IPS-18a (cell line): ENCODE data around the gene LEFTY1.

Experiments used
- H3K27ac ChIP-seq: one replicate; pipeline ENCODE4 v1.5.1; 2013; ENCODE audit warnings: low read length
- H3K27me3 ChIP-seq: one replicate; pipeline ENCODE4 v1.6.1; 2013; ENCODE audit warnings: mild to moderate bottlenecking, low read length; ENCODE audit not compliant: control insufficient read depth, insufficient read depth
- H3K36me3 ChIP-seq: one replicate; pipeline ENCODE4 v1.6.1; 2013; ENCODE audit warnings: low read depth, low read length; ENCODE audit not compliant: control insufficient read depth
- H3K4me1 ChIP-seq: one replicate; pipeline ENCODE4 v1.6.1; 2013; ENCODE audit warnings: low read depth, low read length; ENCODE audit not compliant: control insufficient read depth
- H3K4me3 ChIP-seq: one replicate; pipeline ENCODE4 v1.5.1; 2013; ENCODE audit warnings: low read length
- H3K9ac ChIP-seq: one replicate; pipeline ENCODE4 v1.6.1; 2013; ENCODE audit warnings: mild to moderate bottlenecking, low read length, moderate library complexity
- H3K9me3 ChIP-seq: one replicate; pipeline ENCODE4 v1.6.1; 2013; ENCODE audit warnings: low read depth, low read length; ENCODE audit not compliant: control insufficient read depth

The LEFTY1 gene

GRCh38 chr1:225849925-225850324 lies 39.0 kb downstream of the LEFTY1 start:
- H3K27ac ChIP-seq: no peak overlapping the region
- no peaks in the 10 kb centered on the region for H3K9me3 ChIP-seq
- H3K27me3 ChIP-seq: no peaks in the 10 kb centered on the region
- H3K4me3 ChIP-seq: no peak overlapping the region
- no peak overlapping the region for H3K9ac ChIP-seq
- peaks cover 4% of the 10 kb centered on the region for H3K4me1 ChIP-seq
- H3K36me3 ChIP-seq: peaks cover 24% of the 10 kb centered on the region

GRCh38 chr1:225848030-225848955 lies 40.7 kb downstream of the LEFTY1 start:
- Histone ChIP-seq H3K9ac (no peak overlapping the region), H3K27me3 (no peaks in the 10 kb centered on the region), H3K9me3 (no peaks in the 10 kb centered on the region), H3K36me3 (peaks cover 34% of the 10 kb centered on the region), H3K4me3 (no peak overlapping the region), H3K27ac (no peak overlapping the region), H3K4me1 (peaks cover 4% of the 10 kb centered on the region)

GRCh38 chr1:225847610-225848009 lies 41.3 kb downstream of the LEFTY1 start:
- H3K36me3 ChIP-seq: peaks cover 34% of the 10 kb centered on the region
- no peaks in the 10 kb centered on the region for H3K27me3 ChIP-seq
- peaks cover 4% of the 10 kb centered on the region for H3K4me1 ChIP-seq
- no peak overlapping the region for H3K9ac ChIP-seq
- H3K9me3 ChIP-seq: no peaks in the 10 kb centered on the region
- no peak overlapping the region for H3K4me3 ChIP-seq
- H3K27ac ChIP-seq: no peak overlapping the region

- peaks cover 30% of the 10 kb centered on the region for H3K36me3 ChIP-seq
- no peak overlapping the region for H3K4me3 ChIP-seq
- peaks cover 4% of the 10 kb centered on the region for H3K4me1 ChIP-seq
- H3K9ac ChIP-seq: no peak overlapping the region
- H3K27ac ChIP-seq: no peak overlapping the region
- no peaks in the 10 kb centered on the region for H3K9me3 ChIP-seq
- no peaks in the 10 kb centered on the region for H3K27me3 ChIP-seq
Observed at GRCh38 chr1:225846331-225847310, 42.3 kb downstream of the LEFTY1 start.

- H3K4me1 ChIP-seq: peaks cover 4% of the 10 kb centered on the region
- H3K9me3 ChIP-seq: no peaks in the 10 kb centered on the region
- no peak overlapping the region for H3K9ac ChIP-seq
- H3K36me3 ChIP-seq: peaks cover 30% of the 10 kb centered on the region
- H3K27me3 ChIP-seq: no peaks in the 10 kb centered on the region
- H3K4me3 ChIP-seq: no peak overlapping the region
- H3K27ac ChIP-seq: no peak overlapping the region
Observed at GRCh38 chr1:225845571-225846259, 43.2 kb downstream of the LEFTY1 start.

GRCh38 chr1:225845097-225845496 lies 43.8 kb downstream of the LEFTY1 start:
- H3K36me3 ChIP-seq: peaks cover 30% of the 10 kb centered on the region

GRCh38 chr1:225844236-225845061 lies 44.5 kb downstream of the LEFTY1 start:
- no peaks in the 10 kb centered on the region for H3K9me3 ChIP-seq
- no peaks in the 10 kb centered on the region for H3K4me1 ChIP-seq
- no peak overlapping the region for H3K9ac ChIP-seq
- no peak overlapping the region for H3K27ac ChIP-seq
- H3K36me3 ChIP-seq: peaks cover 30% of the 10 kb centered on the region
- H3K27me3 ChIP-seq: no peaks in the 10 kb centered on the region
- H3K4me3 ChIP-seq: no peak overlapping the region

More at GRCh38 chr1:225845097-225845496, 43.8 kb downstream of the LEFTY1 start:
- peaks cover 1% of the 10 kb centered on the region for H3K4me1 ChIP-seq
- no peaks in the 10 kb centered on the region for H3K27me3 ChIP-seq
- H3K27ac ChIP-seq: no peak overlapping the region
- no peaks in the 10 kb centered on the region for H3K9me3 ChIP-seq
- H3K4me3 ChIP-seq: no peak overlapping the region
- H3K9ac ChIP-seq: no peak overlapping the region

GRCh38 chr1:225843426-225843795 lies 45.5 kb downstream of the LEFTY1 start:
- no peak overlapping the region for H3K9ac ChIP-seq
- no peak overlapping the region for H3K4me3 ChIP-seq
- H3K27me3 ChIP-seq: no peaks in the 10 kb centered on the region
- peaks cover 30% of the 10 kb centered on the region for H3K36me3 ChIP-seq
- no peak overlapping the region for H3K27ac ChIP-seq
- H3K4me1 ChIP-seq: no peaks in the 10 kb centered on the region
- H3K9me3 ChIP-seq: no peaks in the 10 kb centered on the region

- Histone ChIP-seq H3K27me3 (no peaks in the 10 kb centered on the region), H3K4me3 (no peak overlapping the region), H3K9ac (no peak overlapping the region), H3K9me3 (no peaks in the 10 kb centered on the region), H3K36me3 (peaks cover 30% of the 10 kb centered on the region), H3K4me1 (no peaks in the 10 kb centered on the region), H3K27ac (no peak overlapping the region)
Observed at GRCh38 chr1:225842788-225843425, 46.0 kb downstream of the LEFTY1 start.

- no peaks in the 10 kb centered on the region for H3K27me3 ChIP-seq
- no peaks in the 10 kb centered on the region for H3K9me3 ChIP-seq
- no peak overlapping the region for H3K27ac ChIP-seq
- H3K4me1 ChIP-seq: no peaks in the 10 kb centered on the region
- H3K4me3 ChIP-seq: no peak overlapping the region
- peaks cover 25% of the 10 kb centered on the region for H3K36me3 ChIP-seq
- H3K9ac ChIP-seq: no peak overlapping the region
Observed at GRCh38 chr1:225842074-225842473, 46.9 kb downstream of the LEFTY1 start.
